Stimulated activated CD8-positive, alpha-beta memory T cell treated with anti-CD3 and anti-CD28 coated beads, Interleukin-12 subunit alpha, Interleukin-12 subunit beta, amount 100 ng/mL, for 24 hours (primary cell): Measurements from ENCODE around the gene CCDC122.
"Not testable (repeated sequence)": the region's sequence is repeated elsewhere in the genome, so short reads cannot be mapped to it uniquely, and the experiment has no call there.

Experiments
- DNase-seq: peaks from one replicate; pipeline ENCODE4 v3.0.0-alpha.2; 2020; ENCODE audit errors: extremely low read depth

CCDC122 gene

GRCh38 chr13:43877326-43877725 is 2.2 kb downstream of the CCDC122 start:
- no peak for DNase-seq

GRCh38 chr13:43876366-43876765 is 3.2 kb downstream of the CCDC122 start:
- no peak for DNase-seq

GRCh38 chr13:43874504-43875092 is 4.9 kb downstream of the CCDC122 start:
- no peak for DNase-seq

GRCh38 chr13:43872181-43872580 is 7.4 kb downstream of the CCDC122 start:
- DNase-seq, result no peak

- no peak for DNase-seq
Observed at GRCh38 chr13:43865892-43866291, 13.6 kb downstream of the CCDC122 start.

GRCh38 chr13:43864921-43865320 is 14.6 kb downstream of the CCDC122 start:
- no peak for DNase-seq

- no peak for DNase-seq
Observed at GRCh38 chr13:43861863-43862262, 17.7 kb downstream of the CCDC122 start.

- DNase-seq, result no peak
Observed at GRCh38 chr13:43852923-43853404, 26.6 kb downstream of the CCDC122 start.

- no peak for DNase-seq
Observed at GRCh38 chr13:43850873-43851272, 28.7 kb downstream of the CCDC122 start.

GRCh38 chr13:43848001-43848649 is 31.4 kb downstream of the CCDC122 start:
- DNase-seq, result no peak

GRCh38 chr13:43846496-43847158 is 32.9 kb downstream of the CCDC122 start:
- DNase-seq, result no peak

- no peak for DNase-seq
Observed at GRCh38 chr13:43838909-43839308, 40.6 kb downstream of the CCDC122 start.

- DNase-seq, result no peak
Observed at GRCh38 chr13:43835701-43836100, 43.8 kb downstream of the CCDC122 start.

- no peak for DNase-seq
Observed at GRCh38 chr13:43831088-43831487, 48.5 kb downstream of the CCDC122 start.

- no peak for DNase-seq
Observed at GRCh38 chr13:43830497-43830881, 49.1 kb downstream of the CCDC122 start.

- not testable (repeated sequence) for DNase-seq
Observed at GRCh38 chr13:43824656-43825055, 54.9 kb downstream of the CCDC122 start.

GRCh38 chr13:43822969-43823368 is 56.6 kb downstream of the CCDC122 start:
- DNase-seq, result no peak

- DNase-seq, result no peak
Observed at GRCh38 chr13:43816401-43816889, 63.1 kb downstream of the CCDC122 start.

- DNase-seq, result no peak
Observed at GRCh38 chr13:43815204-43815603, 64.3 kb downstream of the CCDC122 start.

- no peak for DNase-seq
Observed at GRCh38 chr13:43808676-43809075, 70.9 kb downstream of the CCDC122 start.

GRCh38 chr13:43805681-43806128 is 73.8 kb downstream of the CCDC122 start:
- DNase-seq, result no peak

- DNase-seq, result no peak
Observed at GRCh38 chr13:43805071-43805468, 74.5 kb downstream of the CCDC122 start.
